SK-N-MC (cell line): ENCODE results near the gene YPEL2.

Experiments used
- DNase-seq: peaks from one replicate; pipeline ENCODE4 v3.0.0-alpha.2; 2011; ENCODE audit warnings: low read depth, low spot score
- H3K27ac ChIP-seq: fragments of 200-600 bp; sonication (generic); 2 replicates; pipeline ENCODE4 v1.5.1; 2016; ENCODE audit warnings: mixed run types
- H3K36me3 ChIP-seq: fragments of 200-600 bp; sonication (generic); 2 replicates; pipeline ENCODE4 v1.6.1; 2017; ENCODE audit warnings: antibody characterized with exemption, low read length, mixed read lengths; ENCODE audit not compliant: insufficient read depth
- H3K4me3 ChIP-seq: fragments of 200-600 bp; sonication (generic); 2 replicates; pipeline ENCODE4 v1.5.1; 2016
- H3K9ac ChIP-seq: fragments of 200-600 bp; sonication (generic); 2 replicates; pipeline ENCODE4 v1.8.0; 2017; ENCODE audit warnings: mixed run types, mixed read lengths; ENCODE audit not compliant: insufficient read length
- H3K9me3 ChIP-seq: fragments of 200-600 bp; sonication (generic); 2 replicates; pipeline ENCODE4 v1.6.1; 2017; ENCODE audit warnings: low read depth, mild to moderate bottlenecking, antibody characterized with exemption, low read length, moderate library complexity, mixed read lengths
- EZH2 ChIP-seq: fragments of 200-600 bp; sonication (generic); IDR thresholded peaks from one replicate; pipeline ENCODE4 v1.6.1; 2017; ENCODE audit warnings: antibody characterized with exemption
- FOXP2 ChIP-seq: optimal IDR thresholded peaks from 2 replicates; pipeline ENCODE3; 2011; ENCODE audit warnings: mild to moderate bottlenecking, moderate library complexity; ENCODE audit not compliant: insufficient read depth; ENCODE audit errors: extremely low read length, control extremely low read depth
- POLR2AphosphoS5 ChIP-seq: IDR thresholded peaks from 2 replicates; pipeline ENCODE4 v1.6.1; 2012; ENCODE audit warnings: mild to moderate bottlenecking, low read depth, low read length, borderline replicate concordance

The YPEL2 gene

GRCh38 chr17:59440757-59441463 is 109.5 kb downstream of the YPEL2 start:
- Histone ChIP-seq H3K9me3 (no peaks in the 10 kb centered on the region), H3K36me3 (no peaks in the 10 kb centered on the region), H3K9ac (no peak overlapping the region), H3K4me3 (no peak overlapping the region), H3K27ac (no peak overlapping the region)
- no peak for TF ChIP-seq FOXP2
- TF ChIP-seq EZH2: no peak
- TF ChIP-seq POLR2AphosphoS5: no peak
- peak; percentile 70 for DNase-seq

- Histone ChIP-seq H3K9me3 (no peaks in the 10 kb centered on the region), H3K27ac (no peak overlapping the region), H3K9ac (no peak overlapping the region), H3K36me3 (no peaks in the 10 kb centered on the region), H3K4me3 (no peak overlapping the region)
- DNase-seq: no peak
- no peak for TF ChIP-seq FOXP2
- no peak for TF ChIP-seq POLR2AphosphoS5
- TF ChIP-seq EZH2: no peak
Observed at GRCh38 chr17:59441464-59442096, 110.1 kb downstream of the YPEL2 start.

GRCh38 chr17:59443106-59443505 is 111.7 kb downstream of the YPEL2 start:
- DNase-seq: no peak
- no peaks in the 10 kb centered on the region for H3K9me3 ChIP-seq
- no peak for TF ChIP-seq EZH2
- TF ChIP-seq POLR2AphosphoS5: no peak
- no peak for TF ChIP-seq FOXP2
- no peak overlapping the region for H3K27ac ChIP-seq
- no peak overlapping the region for H3K4me3 ChIP-seq
- H3K9ac ChIP-seq: no peak overlapping the region
- H3K36me3 ChIP-seq: no peaks in the 10 kb centered on the region
